H1 (cell line): ENCODE measurements around the gene NLRC3. TPM values are rescaled to one million over a fixed set of nuclear protein-coding genes. Genes with fewer than 3 reads are reported as not detected.

Experiments used
- CTCF ChIA-PET: fragments of 300-600 bp; sonication (Branson Sonifier 250); formaldehyde crosslinking; loops from one replicate; lab custom pipeline; 2021; ENCODE audit not compliant: partially characterized antibody; lab: Charles Lee
- POLR2A ChIA-PET: fragments of 300-600 bp; sonication (Branson Sonifier 250); formaldehyde crosslinking; loops from one replicate; lab custom pipeline; 2021; ENCODE audit warnings: inconsistent platforms; ENCODE audit not compliant: partially characterized antibody; lab: Charles Lee
- DNase-seq, 2 experiments: peaks; one replicate each; pipeline versions ENCODE4 v3.0.0 to v3.0.0-alpha.2; 2010 to 2022; ENCODE audit warnings: low spot score in 2 of 2, low read depth in 1 of 2, mixed read lengths in 1 of 2
- FAIRE-seq: peaks from 2 replicates; lab custom pipeline; 2011; peaks lifted over from hg19 to GRCh38; lab: Jason Lieb, UNC
- H2AFZ ChIP-seq: 2 replicates; pipeline ENCODE4 v1.8.1; 2012; ENCODE audit warnings: low read length, inconsistent platforms
- H2AK5ac ChIP-seq: 2 replicates; pipeline ENCODE4 v1.6.1; 2013; ENCODE audit warnings: low read depth, low read length
- H2BK120ac ChIP-seq: replicated peaks from 2 replicates; pipeline ENCODE3; 2013; ENCODE audit warnings: low read depth, low read length, inconsistent platforms
- H2BK12ac ChIP-seq: 2 replicates; pipeline ENCODE4 v1.6.1; 2013; ENCODE audit warnings: low read depth, low read length
- H2BK15ac ChIP-seq: 2 replicates; pipeline ENCODE4 v1.6.1; 2013; ENCODE audit warnings: low read length
- H2BK20ac ChIP-seq: 2 replicates; pipeline ENCODE4 v1.6.1; 2013; ENCODE audit warnings: low read length
- H2BK5ac ChIP-seq: 2 replicates; pipeline ENCODE4 v1.6.1; 2013; ENCODE audit warnings: low read depth, low read length
- H3K14ac ChIP-seq: 2 replicates; pipeline ENCODE4 v1.6.1; 2013; ENCODE audit warnings: inconsistent platforms; ENCODE audit not compliant: insufficient read length
- H3K18ac ChIP-seq: 2 replicates; pipeline ENCODE4 v1.6.1; 2013; ENCODE audit warnings: low read length; ENCODE audit errors: extremely low read depth
- H3K23ac ChIP-seq: 2 replicates; pipeline ENCODE4 v1.6.1; 2013; ENCODE audit warnings: inconsistent platforms; ENCODE audit not compliant: insufficient read length
- H3K23me2 ChIP-seq: 2 replicates; pipeline ENCODE4 v1.6.1; 2013; ENCODE audit warnings: low read depth, low read length
- H3K27ac ChIP-seq: 2 replicates; pipeline ENCODE4 v1.6.1; 2011; ENCODE audit warnings: low read depth, low read length, inconsistent platforms
- H3K27me3 ChIP-seq, 4 experiments: replicated peaks in 1 of 4; 1 replicate in 1 of 4; 2 replicates in 3 of 4; pipeline versions ENCODE4 v1.6.1 to v1.8.1; 2011 to 2013; ENCODE audit warnings: low read length in 3 of 4, mild to moderate bottlenecking in 3 of 4, inconsistent platforms in 2 of 4, mixed read lengths in 2 of 4, moderate library complexity in 1 of 4; ENCODE audit not compliant: control insufficient read depth in 3 of 4, insufficient read depth in 3 of 4; ENCODE audit errors: extremely low read depth in 1 of 4
- H3K36me3 ChIP-seq, 4 experiments: 2 replicates each; pipeline versions ENCODE4 v1.6.1 to v1.8.1; 2011 to 2013; ENCODE audit warnings: mild to moderate bottlenecking in 4 of 4, low read length in 3 of 4, moderate library complexity in 2 of 4, control low read depth in 1 of 4, inconsistent platforms in 1 of 4; ENCODE audit not compliant: insufficient read depth in 4 of 4, control insufficient read depth in 2 of 4
- H3K4ac ChIP-seq: replicated peaks from 2 replicates; pipeline ENCODE3; 2013; ENCODE audit warnings: low read length, low read depth, mixed read lengths, inconsistent platforms; ENCODE audit not compliant: insufficient read length
- H3K4me1 ChIP-seq, 4 experiments: replicated peaks in 1 of 4; 1 replicate in 1 of 4; 2 replicates in 3 of 4; pipeline versions ENCODE4 v1.6.1 to v1.8.1; 2011 to 2013; ENCODE audit warnings: low read length in 3 of 4, inconsistent platforms in 2 of 4, mixed read lengths in 1 of 4; ENCODE audit not compliant: insufficient read depth in 4 of 4, control insufficient read depth in 3 of 4
- H3K4me2 ChIP-seq, 2 experiments: 2 replicates each; pipeline versions ENCODE4 v1.6.1 to v1.8.1; 2011 to 2013; ENCODE audit warnings: low read depth in 2 of 2, low read length in 2 of 2, control low read depth in 1 of 2, inconsistent platforms in 1 of 2, mild to moderate bottlenecking in 1 of 2; ENCODE audit not compliant: insufficient read depth in 1 of 2
- H3K4me3 ChIP-seq, 4 experiments: fragments of 200-600, 300-600 bp in 1 of 4; sonication (generic), shearing (Covaris generic), sonication (Bioruptor Twin) in 1 of 4; 2 replicates each; pipeline versions ENCODE4 v1.5.1 to v1.8.1; 2011 to 2016; ENCODE audit warnings: low read length in 4 of 4, low read depth in 3 of 4, control low read depth in 2 of 4, inconsistent platforms in 2 of 4, mild to moderate bottlenecking in 2 of 4, mixed read lengths in 1 of 4, moderate library complexity in 1 of 4; ENCODE audit not compliant: insufficient read depth in 2 of 4; ENCODE audit errors: extremely low read depth in 1 of 4
- H3K56ac ChIP-seq: replicated peaks from 2 replicates; pipeline ENCODE3; 2013; ENCODE audit warnings: low read depth, mild to moderate bottlenecking, mixed read lengths, low read length, inconsistent platforms; ENCODE audit not compliant: insufficient read length
- H3K79me1 ChIP-seq: 2 replicates; pipeline ENCODE4 v1.6.1; 2013; ENCODE audit warnings: low read depth, low read length, control low read depth
- H3K79me2 ChIP-seq, 2 experiments: 2 replicates each; pipeline versions ENCODE4 v1.6.1 to v1.8.1; 2012 to 2013; ENCODE audit warnings: low read length in 2 of 2, mild to moderate bottlenecking in 2 of 2, inconsistent platforms in 1 of 2; ENCODE audit not compliant: insufficient read depth in 2 of 2, control insufficient read depth in 1 of 2
- H3K9ac ChIP-seq, 4 experiments: replicated peaks in 1 of 4; 1 replicate in 1 of 4; 2 replicates in 3 of 4; pipeline versions ENCODE4 v1.6.1 to v1.8.1; 2011 to 2013; ENCODE audit warnings: low read depth in 3 of 4, low read length in 3 of 4, control low read depth in 2 of 4, mild to moderate bottlenecking in 2 of 4, moderate library complexity in 2 of 4, inconsistent platforms in 1 of 4; ENCODE audit errors: extremely low read depth in 1 of 4
- H3K9me3 ChIP-seq, 2 experiments: 2 replicates each; pipeline versions ENCODE4 v1.6.1 to v1.8.1; 2012 to 2013; ENCODE audit warnings: mild to moderate bottlenecking in 2 of 2, moderate library complexity in 2 of 2, control low read depth in 1 of 2, inconsistent platforms in 1 of 2, low read depth in 1 of 2, low read length in 1 of 2, mixed read lengths in 1 of 2; ENCODE audit not compliant: insufficient read depth in 2 of 2
- H4K20me1 ChIP-seq, 2 experiments: replicated peaks in 1 of 2; 2 replicates each; pipeline versions ENCODE3 to v1.8.1; 2011 to 2013; ENCODE audit warnings: inconsistent platforms in 2 of 2, low read length in 2 of 2, mild to moderate bottlenecking in 1 of 2; ENCODE audit not compliant: insufficient read depth in 2 of 2, control insufficient read depth in 1 of 2
- H4K5ac ChIP-seq: 2 replicates; pipeline ENCODE4 v1.6.1; 2013; ENCODE audit warnings: low read length, low read depth, mixed read lengths, inconsistent platforms; ENCODE audit not compliant: insufficient read length
- H4K8ac ChIP-seq: 2 replicates; pipeline ENCODE4 v1.8.0; 2013; ENCODE audit warnings: mild to moderate bottlenecking, moderate library complexity, low read length, inconsistent platforms; ENCODE audit not compliant: insufficient read depth; ENCODE audit errors: extremely low read depth
- H4K91ac ChIP-seq: replicated peaks from 2 replicates; pipeline ENCODE3; 2013; ENCODE audit warnings: low read length, mixed read lengths, inconsistent platforms; ENCODE audit not compliant: insufficient read length
- BACH1 ChIP-seq: IDR thresholded peaks from 2 replicates; pipeline ENCODE4 v1.6.1; 2012; ENCODE audit warnings: low read length, improper control_type of control experiment
- CREB1 ChIP-seq: IDR thresholded peaks from 2 replicates; pipeline ENCODE4 v1.6.1; 2012; ENCODE audit warnings: inconsistent platforms
- CTBP2 ChIP-seq: IDR thresholded peaks from 2 replicates; pipeline ENCODE4 v1.7.0; 2011; ENCODE audit warnings: borderline replicate concordance, mild to moderate bottlenecking, moderate library complexity, mixed read lengths, low read length; ENCODE audit not compliant: insufficient read depth, insufficient read length
- GABPA ChIP-seq: IDR thresholded peaks from 2 replicates; pipeline ENCODE4 v1.6.1; 2011; ENCODE audit warnings: mild to moderate bottlenecking, low read length, moderate library complexity, borderline replicate concordance; ENCODE audit not compliant: insufficient read depth
- MAFK ChIP-seq: IDR thresholded peaks from 2 replicates; pipeline ENCODE4 v1.6.1; 2012; ENCODE audit warnings: low read depth, mild to moderate bottlenecking, improper control_type of control experiment, low read length
- NANOG ChIP-seq: IDR thresholded peaks from 2 replicates; pipeline ENCODE4 v1.6.1; 2011; ENCODE audit warnings: low read length, low read depth, mild to moderate bottlenecking, inconsistent platforms; ENCODE audit not compliant: insufficient read depth, poor library complexity, severe bottlenecking
- SAP30 ChIP-seq: fragments of 300-600 bp; sonication (generic); IDR thresholded peaks from 2 replicates; pipeline ENCODE4 v1.7.1; 2012; ENCODE audit warnings: low read length, moderate library complexity, mild to moderate bottlenecking, inconsistent platforms; ENCODE audit not compliant: insufficient read depth, insufficient replicate concordance
- TAF1 ChIP-seq: IDR thresholded peaks from 2 replicates; pipeline ENCODE4 v1.6.1; 2011; ENCODE audit warnings: mild to moderate bottlenecking, low read depth, low read length
- TCF12 ChIP-seq: IDR thresholded peaks from 2 replicates; pipeline ENCODE4 v1.6.1; 2011; ENCODE audit warnings: low read depth, mild to moderate bottlenecking, low read length
- TEAD4 ChIP-seq: IDR thresholded peaks from 2 replicates; pipeline ENCODE4 v1.6.1; 2012; ENCODE audit warnings: low read depth, low read length, inconsistent platforms, mixed read lengths
- ZNF274 ChIP-seq: IDR thresholded peaks from 2 replicates; pipeline ENCODE4 v1.7.0; 2012; ENCODE audit warnings: low read length, borderline replicate concordance; ENCODE audit errors: extremely low read depth
- WGBS, 2 experiments: shearing (Covaris generic) in 1 of 2; methylation state at CpG; one replicate each; pipeline versions ENCODE4 v1.1.6 to v1.1.7; 2013 to 2015; ENCODE audit warnings: low lambda C conversion rate in 2 of 2, mixed read lengths in 2 of 2, inconsistent platforms in 1 of 2, low coverage in 1 of 2, missing lambda C conversion rate in 1 of 2; ENCODE audit not compliant: insufficient replicate concordance in 2 of 2, insufficient coverage in 1 of 2, insufficient read length in 1 of 2; ENCODE audit errors: extremely low coverage in 1 of 2, missing lambda C conversion rate in 1 of 2; 5-methylcytosine and 5-hydroxymethylcytosine counted together
- polyA plus RNA-seq, 7 experiments: library from polyadenylated mRNA; depleted of rRNA in 3 of 7; stranded (reverse) in 5 of 7; unstranded in 2 of 7; fragments of >200 nt in 5 of 7; fragments of 200-250 nt in 2 of 7; gene quantifications; 1 replicate in 5 of 7; 2 replicates in 1 of 7; 4 replicates in 1 of 7; pipeline versions ENCODE4 v1.2.1 to v1.2.3, GENCODE V29; 2011 to 2013; ENCODE audit warnings: missing spikeins in 2 of 7, mixed read lengths in 2 of 7
- total RNA-seq: library from RNA; stranded (reverse); fragmentation: NEBNext Ultra II Directional; extraction: Animal tissue kit (Norgen Biotek cat#: 25700); gene quantifications from 2 replicates; pipeline ENCODE4 v1.2.1, GENCODE V29; 2021
- TF ChIP-seq, protein P1 (sequence below): IDR thresholded peaks from 2 replicates; pipeline ENCODE4 v1.6.1; 2011; ENCODE audit warnings: low read length, improper control_type of control experiment
- TF ChIP-seq, protein P2 (sequence below): IDR thresholded peaks from 2 replicates; pipeline ENCODE4 v1.6.1; 2012; ENCODE audit warnings: inconsistent platforms

Gene NLRC3
- total and polyA plus RNA-seq, 2 of the 8 experiments (the other 6 are each of a cell fraction or from before 2014, with no cell fraction given): 0.18 to 0.20 TPM

DNA sequence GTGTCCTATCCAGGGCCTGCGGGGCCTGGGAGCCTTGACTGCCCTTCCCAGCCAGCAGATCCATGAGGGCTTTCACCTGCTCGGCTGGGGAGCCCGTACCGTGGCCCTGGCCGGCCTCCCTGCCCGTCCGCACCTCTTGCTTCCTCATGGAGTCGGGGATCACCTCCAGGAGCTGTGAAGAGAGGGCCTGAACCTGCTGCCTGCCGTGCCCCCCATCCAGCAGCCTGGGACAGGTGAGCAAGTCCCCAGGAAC, 12.4 kb downstream of the NLRC3 start:
- DNase-seq (no peak), FAIRE-seq (no peak)
- peaks cover 0 to 4% (median 2%) of the 10 kb centered on the region in 4 experiments; a peak in 2 of 7 replicates for H3K4me1 ChIP-seq
- POLR2A ChIA-PET: interaction anchor here (0.6 kb wide), 1 partner anchor 19 kb away, joined by 3 read pairs; no protein-coding TSS in a partner anchor
- no peak overlapping the region for H3K14ac ChIP-seq
- 85% methylated on average over 8 of the region's 9 CpGs; no CpG with 5 or more reads in 1 of the 2 experiments for WGBS, 2 experiments
- no peak overlapping the region for H2BK20ac ChIP-seq
- H3K23ac ChIP-seq: no peak overlapping the region
- H3K27ac ChIP-seq: no peak overlapping the region
- no peak overlapping the region for H3K56ac ChIP-seq
- no peak overlapping the region for H2BK120ac ChIP-seq
- no peak overlapping the region for H2BK5ac ChIP-seq
- H4K91ac ChIP-seq: no peak overlapping the region
- no peaks in the 10 kb centered on the region for H3K79me2 ChIP-seq
- no peaks in the 10 kb centered on the region for H3K79me1 ChIP-seq
- no peak overlapping the region for H3K18ac ChIP-seq
- H3K4ac ChIP-seq: no peak overlapping the region
- no peaks in the 10 kb centered on the region for H3K36me3 ChIP-seq
- H4K8ac ChIP-seq: no peak overlapping the region; the same call in 1 of the 2 replicates
- H3K4me2 ChIP-seq: no peak overlapping the region
- H3K9me3 ChIP-seq: no peaks in the 10 kb centered on the region
- H2AFZ ChIP-seq: no peak overlapping the region
- H2AK5ac ChIP-seq: no peak overlapping the region
- CTCF ChIA-PET: interaction anchor here (0.6 kb wide), 1 partner anchor 247 kb away, joined by 3 read pairs; no protein-coding TSS in a partner anchor
- no peaks in the 10 kb centered on the region for H3K27me3 ChIP-seq
- no peak overlapping the region for H3K9ac ChIP-seq
- H3K23me2 ChIP-seq: no peaks in the 10 kb centered on the region
- H2BK15ac ChIP-seq: no peak overlapping the region
- TF ChIP-seq BACH1 (no peak), CTBP2 (no peak), CREB1 (no peak), TEAD4 (no peak), GABPA (no peak), TAF1 (no peak), SAP30 (no peak), TCF12 (no peak), ZNF274 (no peak), NANOG (no peak), MAFK (no peak)
- TF ChIP-seq, protein P1, sequence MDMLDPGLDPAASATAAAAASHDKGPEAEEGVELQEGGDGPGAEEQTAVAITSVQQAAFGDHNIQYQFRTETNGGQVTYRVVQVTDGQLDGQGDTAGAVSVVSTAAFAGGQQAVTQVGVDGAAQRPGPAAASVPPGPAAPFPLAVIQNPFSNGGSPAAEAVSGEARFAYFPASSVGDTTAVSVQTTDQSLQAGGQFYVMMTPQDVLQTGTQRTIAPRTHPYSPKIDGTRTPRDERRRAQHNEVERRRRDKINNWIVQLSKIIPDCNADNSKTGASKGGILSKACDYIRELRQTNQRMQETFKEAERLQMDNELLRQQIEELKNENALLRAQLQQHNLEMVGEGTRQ: no peak
- TF ChIP-seq, protein P2, sequence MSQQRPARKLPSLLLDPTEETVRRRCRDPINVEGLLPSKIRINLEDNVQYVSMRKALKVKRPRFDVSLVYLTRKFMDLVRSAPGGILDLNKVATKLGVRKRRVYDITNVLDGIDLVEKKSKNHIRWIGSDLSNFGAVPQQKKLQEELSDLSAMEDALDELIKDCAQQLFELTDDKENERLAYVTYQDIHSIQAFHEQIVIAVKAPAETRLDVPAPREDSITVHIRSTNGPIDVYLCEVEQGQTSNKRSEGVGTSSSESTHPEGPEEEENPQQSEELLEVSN: no peak
- H4K20me1 ChIP-seq: no peaks in the 10 kb centered on the region
- H2BK12ac ChIP-seq: no peak overlapping the region
- no peak overlapping the region for H3K4me3 ChIP-seq
- no peak overlapping the region for H4K5ac ChIP-seq
